Measurements from ENCODE around the gene MESP2.

MESP2 gene

DNA sequence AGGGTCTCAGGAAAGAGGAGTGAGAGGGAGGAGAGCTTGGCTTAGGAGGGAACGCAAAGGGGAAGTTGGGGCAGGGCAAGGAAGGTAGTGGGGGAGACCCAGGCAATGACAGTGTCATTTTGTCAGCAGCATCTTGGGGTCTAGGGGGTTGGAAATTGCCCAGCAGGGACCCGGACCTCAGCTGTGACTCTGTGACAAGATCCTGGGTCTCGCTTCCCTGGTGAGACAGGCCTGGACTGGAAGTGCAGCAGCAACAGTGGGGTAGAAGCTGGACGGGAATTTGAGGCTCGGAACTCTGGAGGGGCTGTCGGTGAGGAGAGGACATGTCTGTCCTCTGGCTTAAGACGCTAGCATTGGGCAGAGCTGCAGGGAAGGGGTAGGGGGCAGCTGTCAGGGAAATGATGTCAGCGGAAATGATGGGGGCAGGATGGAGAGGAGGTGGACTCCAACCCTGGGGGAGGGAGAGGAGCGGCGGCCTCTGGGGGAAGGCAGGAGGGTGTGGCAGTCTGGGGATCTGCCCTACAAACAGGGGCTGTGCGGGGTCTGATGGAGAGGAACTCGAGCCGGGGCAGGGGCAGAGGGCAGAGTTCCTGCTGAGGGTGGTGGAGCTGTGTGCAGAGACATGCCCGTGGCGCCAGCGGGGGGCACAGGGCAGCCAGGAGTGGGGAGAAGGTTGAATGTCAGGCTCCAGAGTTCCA is 26.2 kb downstream of the MESP2 start:
- DNase-seq (ENCODE audit: low spot score), result no peak

- DNase-seq (ENCODE audit: low spot score), result no peak
Measured at GRCh38 chr15:89802986-89803824, 27.1 kb downstream of the MESP2 start.

GRCh38 chr15:89803941-89804800 is 28.0 kb downstream of the MESP2 start:
- DNase-seq (ENCODE audit: low spot score), result no peak

DNA sequence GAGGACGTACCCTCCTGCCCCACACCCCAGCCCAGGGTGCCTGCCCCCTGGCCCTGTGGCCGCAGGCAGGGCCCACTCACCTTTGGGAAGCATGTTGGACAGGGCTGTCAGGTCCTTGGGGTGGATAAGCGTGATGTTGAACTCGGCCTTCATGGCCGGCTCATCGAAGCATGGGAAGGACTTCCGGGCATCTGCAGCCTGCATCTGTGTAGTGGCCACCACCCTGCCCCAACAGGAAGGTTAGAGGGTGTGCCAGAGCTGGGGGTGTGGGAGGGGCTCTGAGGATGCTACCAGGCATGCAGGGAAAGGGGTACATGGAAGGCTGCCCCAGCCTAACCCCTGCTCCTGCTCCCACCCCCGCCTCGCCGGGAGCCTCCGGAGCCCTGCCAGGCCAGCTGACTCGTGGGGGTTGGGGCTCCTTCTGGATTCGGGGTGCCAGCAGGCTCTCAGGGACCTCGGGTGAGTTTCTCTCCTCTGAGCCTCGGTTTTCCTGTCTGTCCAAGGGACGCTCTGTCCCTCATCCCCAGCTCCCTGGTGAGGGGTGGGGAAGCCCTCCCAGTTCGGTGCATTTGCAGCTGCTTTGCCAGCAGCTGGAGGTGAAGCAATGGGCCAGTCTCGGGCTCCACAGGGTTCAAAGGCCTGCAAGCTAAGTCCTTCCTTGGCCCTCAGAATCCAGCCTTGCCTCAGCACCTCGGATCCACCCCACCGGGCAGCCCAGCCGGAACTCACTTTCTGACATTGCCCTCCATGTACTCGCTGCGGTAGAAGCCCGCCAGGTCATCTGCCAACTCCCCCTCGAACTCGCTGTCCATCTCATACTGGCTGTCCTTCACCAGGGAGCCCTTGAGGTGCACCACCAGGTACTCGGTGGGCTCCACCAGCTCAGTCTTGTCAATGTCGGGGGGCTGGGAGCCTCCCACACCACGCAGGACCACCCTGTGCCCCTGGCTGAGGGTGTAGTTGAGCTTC is 29.4 kb downstream of the MESP2 start:
- DNase-seq (ENCODE audit: low spot score), result no peak

GRCh38 chr15:89806210-89806558 is 30.1 kb downstream of the MESP2 start:
- no peak for DNase-seq (ENCODE audit: low spot score)

DNA sequence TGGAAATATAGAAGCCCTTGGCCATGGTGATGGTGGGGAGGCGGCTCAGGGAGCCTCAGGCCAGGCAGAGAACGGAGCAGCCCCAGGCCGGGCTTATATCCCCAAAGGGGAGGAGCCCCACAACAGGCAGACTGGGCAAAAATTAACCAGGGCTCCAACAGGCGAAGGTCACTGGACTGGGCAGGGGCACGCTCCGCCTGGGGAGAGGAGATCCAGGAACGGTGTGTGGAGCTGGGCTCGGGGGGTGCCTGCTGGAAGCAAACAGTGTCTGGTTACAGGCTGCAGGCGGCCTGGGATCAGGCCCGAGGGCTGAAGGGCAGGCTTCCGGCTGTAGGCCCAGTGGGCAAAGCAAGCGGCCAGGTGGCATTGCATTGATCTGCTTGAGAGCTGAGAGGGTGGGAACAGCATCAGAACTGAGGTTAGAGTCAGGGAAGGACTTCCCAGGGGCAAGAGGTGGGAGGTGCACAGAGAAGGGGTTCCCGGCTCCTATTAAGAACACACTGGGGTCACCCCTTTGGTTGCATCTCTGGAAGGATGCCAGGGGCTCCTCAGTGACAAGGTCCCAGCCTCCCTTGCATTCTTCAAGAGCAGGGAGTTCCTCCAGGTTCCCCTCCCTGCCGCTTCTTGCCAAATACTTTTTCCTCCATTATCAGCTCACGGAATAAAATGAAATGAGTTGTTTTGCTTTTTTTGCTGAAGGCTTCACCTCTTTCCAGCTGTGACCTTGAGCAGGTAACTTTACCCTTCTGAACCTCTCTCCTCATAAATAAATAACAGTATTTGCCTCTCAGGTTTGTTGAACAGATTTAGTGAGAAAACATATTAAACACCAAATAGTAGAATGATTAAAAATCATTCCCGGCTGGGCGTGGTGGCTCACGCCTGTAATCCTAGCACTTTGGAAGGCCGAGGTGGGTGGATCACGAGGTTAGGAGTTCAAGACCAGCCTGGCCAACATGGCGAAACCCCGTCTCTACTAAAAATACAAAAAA is 30.7 kb downstream of the MESP2 start:
- DNase-seq (ENCODE audit: low spot score), result no peak

GRCh38 chr15:89807689-89808088 is 31.6 kb downstream of the MESP2 start:
- no peak for DNase-seq (ENCODE audit: low spot score)

- DNase-seq (ENCODE audit: low spot score), result no peak
Measured at GRCh38 chr15:89808160-89808870, 32.2 kb downstream of the MESP2 start.

DNA sequence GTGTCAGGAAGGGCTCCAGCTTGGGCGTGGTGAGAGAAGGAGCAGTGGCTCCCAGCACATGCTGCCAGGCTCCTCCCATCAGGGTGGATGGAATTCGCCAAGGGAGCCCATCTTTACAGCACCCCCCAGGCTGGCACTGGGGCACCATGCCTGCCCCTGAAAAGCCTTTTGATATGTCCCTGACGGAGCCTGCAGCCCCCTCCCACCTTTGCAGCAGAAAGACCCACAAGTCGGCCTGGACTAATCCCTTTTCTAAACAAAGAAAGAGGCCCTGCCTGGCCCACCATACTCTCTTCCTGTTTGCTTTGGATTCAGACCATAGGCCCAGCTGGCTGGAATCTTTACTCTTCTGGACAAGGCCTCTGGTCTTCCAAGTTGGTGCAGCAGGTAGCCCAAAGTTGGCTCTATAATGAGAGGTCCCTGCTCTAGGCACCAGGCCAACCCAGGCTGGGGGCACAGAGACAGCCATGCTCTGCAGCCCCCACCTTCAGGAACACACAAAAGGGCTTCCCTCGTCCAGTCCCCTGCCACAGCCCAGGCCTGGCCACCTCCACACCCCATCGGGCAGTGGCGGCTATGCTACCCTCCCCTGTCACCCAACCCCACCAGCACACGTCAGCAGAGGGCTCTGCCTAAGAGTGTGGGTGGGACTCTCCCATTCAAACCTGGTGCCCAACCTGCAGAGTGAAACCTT is 33.1 kb downstream of the MESP2 start:
- no peak for DNase-seq (ENCODE audit: low spot score)

DNA sequence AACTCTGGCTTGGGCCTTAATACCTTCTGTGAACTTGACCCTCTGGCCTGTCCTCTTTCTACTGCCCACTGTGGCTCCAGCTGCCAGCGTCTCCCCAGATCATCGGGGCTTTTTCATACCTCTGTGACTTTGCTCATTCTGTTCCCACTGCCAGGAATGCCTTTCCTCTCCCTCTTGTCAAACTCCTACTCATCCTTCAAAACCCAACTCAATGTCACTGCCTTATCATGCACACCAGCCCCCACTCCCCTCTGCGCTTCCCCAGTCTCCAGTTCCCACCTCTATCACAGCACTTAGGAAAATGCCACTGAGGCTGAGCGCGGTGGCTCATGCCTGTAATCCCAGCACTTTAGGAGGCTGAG is 33.6 kb downstream of the MESP2 start:
- DNase-seq (ENCODE audit: low spot score), result no peak

DNA sequence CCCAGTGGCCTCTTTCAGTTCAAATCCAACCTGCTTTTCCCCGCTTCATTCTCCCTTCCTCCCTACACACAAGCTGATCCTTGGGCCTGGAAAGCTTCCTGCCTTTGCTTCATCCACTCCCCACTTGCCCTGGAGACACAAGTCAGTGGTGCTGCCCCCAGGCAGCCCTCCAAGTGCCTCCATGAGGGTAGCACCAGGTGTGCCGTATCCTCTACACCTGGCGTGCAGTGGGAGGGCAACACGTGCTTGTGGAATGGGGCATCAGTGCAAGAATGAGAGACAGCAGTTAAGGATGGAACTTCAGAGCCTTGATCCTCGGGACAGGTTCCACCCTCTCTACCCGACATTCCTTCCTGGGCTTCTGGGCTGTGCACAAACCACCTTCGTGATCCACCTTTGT is 34.7 kb downstream of the MESP2 start:
- no peak for DNase-seq (ENCODE audit: low spot score)

GRCh38 chr15:89812011-89812846 is 36.1 kb downstream of the MESP2 start:
- DNase-seq (ENCODE audit: low spot score), result no peak

DNA sequence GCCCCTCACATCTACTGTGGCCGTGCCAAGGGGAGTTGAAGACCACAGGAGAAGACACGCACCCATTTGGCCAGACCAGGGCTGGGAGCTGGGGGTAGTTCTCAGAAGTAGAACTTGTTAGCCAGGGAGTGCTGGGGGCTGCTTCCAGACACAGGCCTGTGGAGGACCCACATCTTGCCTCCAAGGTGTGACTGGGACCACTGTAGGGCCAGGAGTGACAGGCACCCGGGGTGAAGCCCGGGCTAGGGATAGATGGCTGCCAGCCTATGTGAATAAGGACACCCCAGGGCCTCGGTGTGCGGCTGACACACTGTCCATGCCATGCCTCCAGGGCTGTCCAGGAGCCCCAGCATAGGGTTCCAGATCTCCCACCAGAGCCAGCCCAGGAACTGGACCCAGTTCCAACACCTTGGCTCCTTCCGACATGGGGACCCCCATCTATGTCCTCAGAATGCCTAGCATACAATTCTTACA is 36.8 kb downstream of the MESP2 start:
- DNase-seq (ENCODE audit: low spot score), result no peak

DNA sequence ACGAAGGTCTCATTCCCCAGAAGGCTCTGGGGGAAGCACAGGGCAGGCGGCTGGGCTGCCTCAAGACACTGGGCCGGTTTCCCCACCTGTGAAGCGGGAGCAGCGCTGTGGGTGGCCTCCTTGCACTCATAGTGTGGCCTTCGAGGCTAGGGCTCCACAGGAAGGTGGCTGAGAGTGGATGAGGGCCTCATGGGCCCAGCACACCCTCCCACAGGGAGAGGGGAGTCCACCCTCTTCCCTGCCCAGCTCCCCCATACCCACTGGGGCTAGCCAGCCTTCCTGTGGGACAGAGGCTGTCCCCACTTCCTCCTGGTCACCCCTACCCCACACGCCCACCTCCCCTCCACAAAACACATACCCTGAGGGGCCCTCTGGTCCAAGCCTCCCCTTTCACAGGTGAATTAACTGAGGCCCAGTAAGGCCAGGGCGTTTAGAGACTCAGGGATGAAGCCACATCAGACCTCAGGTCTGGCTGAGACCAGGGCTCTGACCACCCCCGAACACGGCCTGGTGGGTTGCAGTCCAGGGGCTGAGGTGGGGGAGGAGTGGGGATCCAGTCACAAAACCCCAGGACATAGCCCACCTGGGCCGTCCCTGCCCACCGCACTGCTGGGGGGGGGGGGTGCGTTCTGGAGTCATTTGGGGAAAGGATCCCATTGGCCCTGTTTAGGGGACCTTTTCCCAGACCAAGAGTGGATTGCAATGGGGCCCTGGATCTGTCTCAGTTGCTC is 37.4 kb downstream of the MESP2 start:
- DNase-seq (ENCODE audit: low spot score), result no peak

- no peak for DNase-seq (ENCODE audit: low spot score)
Measured at GRCh38 chr15:89814112-89814742, 38.1 kb downstream of the MESP2 start.

GRCh38 chr15:89815769-89816168 is 39.6 kb downstream of the MESP2 start:
- no peak for DNase-seq (ENCODE audit: low spot score)
